GM18870 (cell line): ENCODE measurements around the gene ZNF789.

ENCODE experiments used
- ATAC-seq: cut with Tn5 transposase; IDR thresholded peaks from one replicate; pipeline ENCODE4 v1.9.1; 2021; ENCODE audit warnings: moderate library complexity; ENCODE audit not compliant: unreplicated experiment

ZNF789 gene

GRCh38 chr7:99457650-99458493 lies 14.8 kb upstream of the ZNF789 start:
- ATAC-seq, result no peak

- no peak for ATAC-seq
Measured at GRCh38 chr7:99459087-99459486, 13.6 kb upstream of the ZNF789 start.

GRCh38 chr7:99460651-99461050 lies 12.0 kb upstream of the ZNF789 start:
- ATAC-seq, result no peak

- ATAC-seq, result no peak
Measured at GRCh38 chr7:99461221-99461620, 11.5 kb upstream of the ZNF789 start.

- no peak for ATAC-seq
Measured at GRCh38 chr7:99465421-99465768, 7.3 kb upstream of the ZNF789 start.

GRCh38 chr7:99468336-99468918 lies 4.3 kb upstream of the ZNF789 start:
- ATAC-seq, result no peak

- no peak for ATAC-seq
Measured at GRCh38 chr7:99469381-99470065, 3.2 kb upstream of the ZNF789 start.

- no peak for ATAC-seq
Measured at GRCh38 chr7:99473315-99473596, 566 bp downstream of the ZNF789 start.

- ATAC-seq, result no peak
Measured at GRCh38 chr7:99476107-99476506, 3.4 kb downstream of the ZNF789 start.

- no peak for ATAC-seq
Measured at GRCh38 chr7:99478464-99479440, 6.1 kb downstream of the ZNF789 start.

GRCh38 chr7:99485094-99485493 lies 12.4 kb downstream of the ZNF789 start:
- no peak for ATAC-seq

GRCh38 chr7:99489235-99489634 lies 16.5 kb downstream of the ZNF789 start:
- no peak for ATAC-seq

- ATAC-seq, result no peak
Measured at GRCh38 chr7:99490878-99491277, 18.2 kb downstream of the ZNF789 start.

- no peak for ATAC-seq
Measured at GRCh38 chr7:99493823-99494222, 21.1 kb downstream of the ZNF789 start.

- no peak for ATAC-seq
Measured at GRCh38 chr7:99497766-99498545, 25.3 kb downstream of the ZNF789 start.

GRCh38 chr7:99498546-99498944 lies 25.9 kb downstream of the ZNF789 start:
- no peak for ATAC-seq

GRCh38 chr7:99499371-99499720 lies 26.7 kb downstream of the ZNF789 start:
- peak; percentile 12 for ATAC-seq

- peak; percentile 43 for ATAC-seq
Measured at GRCh38 chr7:99499721-99500636, 27.3 kb downstream of the ZNF789 start, which contains the start of gene ZNF394. Gene ZNF394, minus strand, starts transcription at chr7:99500281. Its CDS starts 188 bp downstream, at chr7:99500093.

GRCh38 chr7:99500637-99501009 lies 27.9 kb downstream of the ZNF789 start:
- ATAC-seq, result no peak
